GM10266 (cell line): ENCODE measurements around the gene CFAP206.

Experiments used
- DNase-seq: peaks from one replicate; pipeline ENCODE4 v3.0.0; 2012; ENCODE audit errors: extremely low spot score
- CTCF ChIP-seq: IDR thresholded peaks from 2 replicates; pipeline ENCODE4 v1.5.1; 2012; ENCODE audit warnings: mild to moderate bottlenecking, low read depth; ENCODE audit not compliant: control insufficient read depth, insufficient read depth; ENCODE audit errors: missing control alignments

CFAP206 gene

GRCh38 chr6:87420360-87420759 is 12.6 kb downstream of the CFAP206 start:
- no peak for DNase-seq
- TF ChIP-seq CTCF: no peak

DNA sequence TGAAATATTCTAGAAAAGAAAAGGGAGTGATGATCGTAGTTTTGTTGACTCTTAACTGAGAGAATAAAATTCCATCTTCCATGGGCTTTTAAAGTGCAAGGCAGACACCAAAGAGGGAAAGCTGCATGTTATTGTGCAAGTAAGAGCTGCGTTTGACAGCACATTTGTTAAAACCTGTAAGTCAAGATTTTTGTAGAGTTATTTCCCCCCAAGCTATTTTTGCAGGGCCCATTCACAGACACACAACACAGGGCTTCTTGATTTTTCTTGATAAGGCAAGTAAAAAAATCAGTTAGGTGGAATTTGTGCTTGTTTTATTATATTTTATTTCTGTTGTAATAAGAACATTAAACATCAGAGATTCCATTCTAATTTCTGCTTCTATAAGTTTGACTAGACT is 13.8 kb downstream of the CFAP206 start:
- DNase-seq: no peak
- TF ChIP-seq CTCF: no peak

- TF ChIP-seq CTCF: no peak
- no peak for DNase-seq
These were observed 19.0 kb downstream of the CFAP206 start for GRCh38 chr6:87426789-87427188.

DNA sequence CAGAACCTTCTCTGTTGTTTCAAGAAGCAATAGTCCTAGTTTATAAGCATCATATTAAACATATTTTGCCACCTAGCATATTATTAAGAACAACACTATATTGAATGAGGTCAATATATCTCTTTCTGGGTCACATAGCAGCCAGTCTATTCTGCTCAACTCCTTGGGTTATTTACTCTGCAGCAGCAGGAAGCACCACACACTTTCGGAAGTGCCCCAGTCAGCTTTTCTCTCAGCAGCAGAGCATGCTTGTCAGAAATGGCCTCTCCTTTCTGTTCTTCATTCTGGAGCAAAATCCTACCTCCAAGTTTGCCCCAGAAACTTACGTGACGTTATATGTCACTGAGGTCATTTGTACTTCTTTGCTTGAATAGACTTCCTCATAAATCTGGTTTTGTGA is 22.7 kb downstream of the CFAP206 start:
- no peak for TF ChIP-seq CTCF

GRCh38 chr6:87431263-87431662 is 23.5 kb downstream of the CFAP206 start:
- no peak for TF ChIP-seq CTCF
- DNase-seq: no peak

More for the DNA sequence above, 22.7 kb downstream of the CFAP206 start:
- DNase-seq: no peak

- no peak for TF ChIP-seq CTCF
- peak; percentile 57 for DNase-seq
These were observed 28.7 kb downstream of the CFAP206 start for GRCh38 chr6:87436435-87436834.

- no peak for DNase-seq
- no peak for TF ChIP-seq CTCF
These were observed 33.9 kb downstream of the CFAP206 start for GRCh38 chr6:87441711-87442110.
